ENCODE measurements around the gene UBE4B. TPM values are rescaled to one million over a fixed set of nuclear protein-coding genes. Genes with fewer than 3 reads are reported as not detected.

The UBE4B gene
- total RNA-seq, 1 donor from 2014 or later: 14.7 TPM

DNA sequence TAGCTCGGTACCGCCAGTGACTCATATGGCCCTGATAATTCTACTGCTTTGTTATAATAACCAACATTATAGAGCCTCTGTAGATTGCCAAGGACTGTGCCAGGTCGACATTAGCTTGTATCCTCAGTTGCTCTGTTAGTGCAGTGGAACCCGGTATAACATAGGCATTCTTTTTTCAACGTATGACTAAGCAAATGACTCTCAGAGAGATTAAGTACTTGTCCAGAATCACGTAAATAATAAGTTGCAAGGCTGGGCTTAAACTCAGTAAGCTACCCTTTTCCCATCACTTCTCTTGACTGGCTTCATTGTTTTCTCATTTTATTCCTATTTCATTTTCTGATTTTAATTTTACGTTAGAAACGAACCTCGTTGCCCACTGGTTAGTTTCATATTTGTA is 85.1 kb downstream of the UBE4B start:
- H3K36me3 ChIP-seq (ENCODE audit: control insufficient read depth, insufficient read depth, low read length): peaks cover 6% of the 10 kb centered on the region
- TF ChIP-seq, protein P1, sequence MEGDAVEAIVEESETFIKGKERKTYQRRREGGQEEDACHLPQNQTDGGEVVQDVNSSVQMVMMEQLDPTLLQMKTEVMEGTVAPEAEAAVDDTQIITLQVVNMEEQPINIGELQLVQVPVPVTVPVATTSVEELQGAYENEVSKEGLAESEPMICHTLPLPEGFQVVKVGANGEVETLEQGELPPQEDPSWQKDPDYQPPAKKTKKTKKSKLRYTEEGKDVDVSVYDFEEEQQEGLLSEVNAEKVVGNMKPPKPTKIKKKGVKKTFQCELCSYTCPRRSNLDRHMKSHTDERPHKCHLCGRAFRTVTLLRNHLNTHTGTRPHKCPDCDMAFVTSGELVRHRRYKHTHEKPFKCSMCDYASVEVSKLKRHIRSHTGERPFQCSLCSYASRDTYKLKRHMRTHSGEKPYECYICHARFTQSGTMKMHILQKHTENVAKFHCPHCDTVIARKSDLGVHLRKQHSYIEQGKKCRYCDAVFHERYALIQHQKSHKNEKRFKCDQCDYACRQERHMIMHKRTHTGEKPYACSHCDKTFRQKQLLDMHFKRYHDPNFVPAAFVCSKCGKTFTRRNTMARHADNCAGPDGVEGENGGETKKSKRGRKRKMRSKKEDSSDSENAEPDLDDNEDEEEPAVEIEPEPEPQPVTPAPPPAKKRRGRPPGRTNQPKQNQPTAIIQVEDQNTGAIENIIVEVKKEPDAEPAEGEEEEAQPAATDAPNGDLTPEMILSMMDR (IDR thresholded peaks at IDR 0.05; ENCODE audit: insufficient read depth, low read length, severe bottlenecking): no peak
- DNase-seq (ENCODE audit: low read depth) (no peak), FAIRE-seq (no peak)
- no peaks in the 10 kb centered on the region for H3K27me3 ChIP-seq (ENCODE audit: control insufficient read depth, insufficient read depth, low read length)
- no peak overlapping the region for H3K4me3 ChIP-seq (ENCODE audit: low read depth, low read length)

- DNase-seq (ENCODE audit: low read depth) (no peak), FAIRE-seq (no peak)
- Histone ChIP-seq H3K27me3 (ENCODE audit: control insufficient read depth, insufficient read depth, low read length) (no peaks in the 10 kb centered on the region), H3K4me3 (ENCODE audit: low read depth, low read length) (no peak overlapping the region), H3K36me3 (ENCODE audit: control insufficient read depth, insufficient read depth, low read length) (peaks cover 4% of the 10 kb centered on the region)
- TF ChIP-seq, protein P1 (IDR thresholded peaks at IDR 0.05; ENCODE audit: insufficient read depth, low read length, severe bottlenecking): no peak
Observed at GRCh38 chr1:10121688-10122087, 88.9 kb downstream of the UBE4B start.

DNA sequence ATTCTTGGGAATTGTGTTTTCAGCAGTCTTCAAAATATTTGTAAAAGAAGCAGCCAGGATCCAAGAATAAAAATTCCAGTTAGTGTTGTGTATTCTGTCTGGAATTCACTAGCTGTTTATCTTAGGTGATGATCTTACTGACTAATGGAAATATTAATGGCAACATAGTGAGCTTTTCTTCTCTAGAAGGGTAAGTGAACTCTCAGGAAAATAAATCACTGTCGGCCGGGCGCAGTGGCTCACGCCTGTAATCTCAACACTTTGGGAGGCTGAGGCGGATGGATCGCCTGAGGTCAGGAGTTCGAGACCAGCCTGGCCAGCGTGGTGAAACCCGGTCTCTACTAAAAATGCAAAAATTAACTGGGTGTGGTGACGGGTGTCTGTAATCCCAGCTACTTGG is 90.2 kb downstream of the UBE4B start:
- FAIRE-seq: no peak
- Histone ChIP-seq H3K4me3 (ENCODE audit: low read depth, low read length) (no peak overlapping the region), H3K27me3 (ENCODE audit: control insufficient read depth, insufficient read depth, low read length) (no peaks in the 10 kb centered on the region), H3K36me3 (ENCODE audit: control insufficient read depth, insufficient read depth, low read length) (peaks cover 4% of the 10 kb centered on the region)
- TF ChIP-seq, protein P1 (IDR thresholded peaks at IDR 0.05; ENCODE audit: insufficient read depth, low read length, severe bottlenecking): no peak
- DNase-seq (ENCODE audit: low read depth): no peak

DNA sequence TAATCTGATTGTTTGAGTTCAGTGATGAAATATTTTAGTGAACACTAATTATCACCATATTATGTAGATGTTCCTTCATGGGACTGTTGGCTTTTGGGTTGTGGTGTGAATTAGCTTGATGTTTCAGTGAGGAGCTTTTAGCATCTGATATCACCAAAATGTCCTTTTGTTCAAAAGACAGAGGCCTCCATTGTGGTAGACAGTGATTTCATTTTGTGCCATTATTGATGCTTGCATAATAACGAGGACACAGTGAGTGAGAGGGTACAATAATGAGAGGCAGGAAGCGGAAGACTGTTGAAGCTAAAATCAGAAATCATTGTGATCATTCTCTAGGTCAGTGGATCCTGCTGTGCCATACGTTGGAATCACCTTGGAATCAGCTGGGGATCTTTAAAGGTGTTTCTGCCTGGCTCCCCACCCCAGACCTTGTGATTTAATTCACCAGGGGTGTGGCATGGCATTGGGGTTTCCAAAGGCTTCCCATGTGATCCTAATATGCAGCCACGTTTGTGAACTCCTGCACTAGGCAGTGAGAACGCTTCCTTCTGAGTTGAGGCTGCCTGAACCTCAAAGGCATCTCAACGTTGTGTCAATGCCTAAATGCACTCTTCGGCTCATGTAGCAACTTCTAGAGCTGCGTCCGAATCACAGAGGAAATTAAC is 95.5 kb downstream of the UBE4B start:
- Histone ChIP-seq H3K27me3 (ENCODE audit: control insufficient read depth, insufficient read depth, low read length) (no peaks in the 10 kb centered on the region), H3K36me3 (ENCODE audit: control insufficient read depth, insufficient read depth, low read length) (peaks cover 16% of the 10 kb centered on the region), H3K4me3 (ENCODE audit: low read depth, low read length) (no peak overlapping the region)
- TF ChIP-seq, protein P1 (IDR thresholded peaks at IDR 0.05; ENCODE audit: insufficient read depth, low read length, severe bottlenecking): no peak
- DNase-seq (ENCODE audit: low read depth) (no peak), FAIRE-seq (no peak)

- TF ChIP-seq, protein P1 (IDR thresholded peaks at IDR 0.05; ENCODE audit: insufficient read depth, low read length, severe bottlenecking): no peak
- Histone ChIP-seq H3K36me3 (ENCODE audit: control insufficient read depth, insufficient read depth, low read length) (peaks cover 16% of the 10 kb centered on the region), H3K27me3 (ENCODE audit: control insufficient read depth, insufficient read depth, low read length) (no peaks in the 10 kb centered on the region), H3K4me3 (ENCODE audit: low read depth, low read length) (no peak overlapping the region)
- DNase-seq (ENCODE audit: low read depth) (no peak), FAIRE-seq (no peak)
Observed at GRCh38 chr1:10132316-10132715, 99.6 kb downstream of the UBE4B start.

GRCh38 chr1:10132852-10133251 is 100.1 kb downstream of the UBE4B start:
- Histone ChIP-seq H3K4me3 (ENCODE audit: low read depth, low read length) (no peak overlapping the region), H3K27me3 (ENCODE audit: control insufficient read depth, insufficient read depth, low read length) (no peaks in the 10 kb centered on the region), H3K36me3 (ENCODE audit: control insufficient read depth, insufficient read depth, low read length) (peaks cover 16% of the 10 kb centered on the region)
- TF ChIP-seq, protein P1 (IDR thresholded peaks at IDR 0.05; ENCODE audit: insufficient read depth, low read length, severe bottlenecking): no peak
- DNase-seq (ENCODE audit: low read depth) (no peak), FAIRE-seq (no peak)

All from bronchial epithelial cell (primary cell).